ENCODE measurements around the gene RCOR3.
"Not testable (repeated sequence)": the region's sequence is repeated elsewhere in the genome, so short reads cannot be mapped to it uniquely, and the experiment has no call there.

RCOR3 gene

DNA sequence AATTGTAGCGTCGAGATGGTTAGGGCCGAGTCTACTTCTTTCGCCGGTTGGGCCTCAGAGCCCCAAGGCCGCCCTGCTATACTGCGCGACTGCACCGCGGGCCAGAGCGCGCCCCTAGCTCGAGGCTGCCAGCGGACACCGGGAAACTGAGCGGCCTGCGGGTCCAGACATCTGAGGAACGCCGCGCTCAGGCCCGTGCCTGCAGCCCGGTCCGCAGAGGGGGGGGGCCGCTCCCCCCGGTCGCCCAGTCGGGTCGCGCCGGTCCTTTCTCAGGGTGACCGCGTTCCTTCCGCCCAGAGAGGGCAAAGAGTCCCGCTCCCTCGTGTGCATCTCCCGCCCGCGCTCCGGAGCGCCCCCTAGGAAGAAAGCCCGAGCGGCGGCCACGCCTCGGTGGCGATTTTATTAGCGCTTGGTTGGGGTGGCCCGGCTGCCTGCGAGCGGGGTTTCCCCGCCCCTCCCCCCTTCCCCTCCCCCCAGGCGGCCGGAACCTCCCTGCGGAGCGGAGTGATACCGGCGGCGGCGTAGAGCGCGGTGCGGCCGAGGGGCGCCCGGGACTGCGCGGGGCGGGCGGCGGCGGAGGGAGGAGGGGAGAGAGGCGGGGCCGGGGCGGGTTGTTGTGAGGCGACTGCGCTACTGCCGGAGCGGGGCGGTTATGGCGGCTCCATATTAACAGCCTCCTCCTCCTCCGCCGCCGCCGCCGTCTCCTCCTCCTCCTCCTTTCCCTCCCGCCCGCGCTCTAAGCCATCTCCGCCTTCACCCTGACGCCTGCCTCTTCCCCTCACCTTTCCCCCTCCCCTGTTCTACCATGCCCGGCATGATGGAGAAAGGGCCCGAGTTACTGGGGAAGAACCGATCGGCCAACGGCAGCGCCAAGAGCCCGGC, at the start of gene RCOR3:
TSS of gene RCOR3 (plus strand) at position 611 of the 882 bp plus-strand sequence. CDS start at position 806, 195 bp downstream.
- TF ChIP-seq, protein P1, sequence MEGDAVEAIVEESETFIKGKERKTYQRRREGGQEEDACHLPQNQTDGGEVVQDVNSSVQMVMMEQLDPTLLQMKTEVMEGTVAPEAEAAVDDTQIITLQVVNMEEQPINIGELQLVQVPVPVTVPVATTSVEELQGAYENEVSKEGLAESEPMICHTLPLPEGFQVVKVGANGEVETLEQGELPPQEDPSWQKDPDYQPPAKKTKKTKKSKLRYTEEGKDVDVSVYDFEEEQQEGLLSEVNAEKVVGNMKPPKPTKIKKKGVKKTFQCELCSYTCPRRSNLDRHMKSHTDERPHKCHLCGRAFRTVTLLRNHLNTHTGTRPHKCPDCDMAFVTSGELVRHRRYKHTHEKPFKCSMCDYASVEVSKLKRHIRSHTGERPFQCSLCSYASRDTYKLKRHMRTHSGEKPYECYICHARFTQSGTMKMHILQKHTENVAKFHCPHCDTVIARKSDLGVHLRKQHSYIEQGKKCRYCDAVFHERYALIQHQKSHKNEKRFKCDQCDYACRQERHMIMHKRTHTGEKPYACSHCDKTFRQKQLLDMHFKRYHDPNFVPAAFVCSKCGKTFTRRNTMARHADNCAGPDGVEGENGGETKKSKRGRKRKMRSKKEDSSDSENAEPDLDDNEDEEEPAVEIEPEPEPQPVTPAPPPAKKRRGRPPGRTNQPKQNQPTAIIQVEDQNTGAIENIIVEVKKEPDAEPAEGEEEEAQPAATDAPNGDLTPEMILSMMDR (IDR thresholded peaks at IDR 0.05; ENCODE audit: low read depth, low read length) = peak; percentile 60
- in situ Hi-C loops (cut with HindIII; ENCODE audit: low sequenced_read_pairs) = no loop called here

GRCh38 chr1:211210052-211210451, 49.1 kb upstream of the RCOR3 start:
- TF ChIP-seq, protein P1 (IDR thresholded peaks at IDR 0.05; ENCODE audit: low read depth, low read length) = no peak
- H3K4me3 ChIP-seq (ENCODE audit: low read depth, low read length) = no peak overlapping the region
- in situ Hi-C loops (cut with HindIII; ENCODE audit: low sequenced_read_pairs) = no loop called here
- DNase-seq (ENCODE audit: low read depth, low spot score) = no peak

More for the DNA sequence above, at the start of gene RCOR3:
- DNase-seq (ENCODE audit: low read depth, low spot score) = peak; percentile 94
- H3K4me3 ChIP-seq (ENCODE audit: low read depth, low read length) = peak within 1 kb of the TSS; percentile 91

DNA sequence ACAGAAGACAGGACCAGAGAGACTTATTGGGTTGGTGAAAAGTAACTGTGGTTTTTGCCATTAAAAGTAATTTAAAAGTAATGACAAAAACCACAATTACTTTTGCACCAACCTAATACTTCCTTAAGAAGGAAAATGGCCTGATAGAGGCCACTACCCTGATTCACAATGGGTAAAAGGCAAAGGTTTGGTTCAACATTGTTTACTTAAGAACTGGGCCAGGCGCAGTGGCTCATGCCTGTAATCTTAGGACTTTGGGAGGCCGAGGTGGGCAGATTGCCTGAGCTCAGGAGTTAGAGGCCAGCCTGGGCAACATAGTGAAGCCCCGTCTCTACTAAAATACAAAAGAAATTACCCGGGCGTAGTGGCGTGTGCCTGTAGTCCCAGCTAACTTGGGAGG, 48.2 kb upstream of the RCOR3 start:
- H3K4me3 ChIP-seq (ENCODE audit: low read depth, low read length) = no peak overlapping the region
- no peak for DNase-seq (ENCODE audit: low read depth, low spot score)
- TF ChIP-seq, protein P1 (IDR thresholded peaks at IDR 0.05; ENCODE audit: low read depth, low read length) = no peak
- in situ Hi-C loops (cut with HindIII; ENCODE audit: low sequenced_read_pairs) = no loop called here

DNA sequence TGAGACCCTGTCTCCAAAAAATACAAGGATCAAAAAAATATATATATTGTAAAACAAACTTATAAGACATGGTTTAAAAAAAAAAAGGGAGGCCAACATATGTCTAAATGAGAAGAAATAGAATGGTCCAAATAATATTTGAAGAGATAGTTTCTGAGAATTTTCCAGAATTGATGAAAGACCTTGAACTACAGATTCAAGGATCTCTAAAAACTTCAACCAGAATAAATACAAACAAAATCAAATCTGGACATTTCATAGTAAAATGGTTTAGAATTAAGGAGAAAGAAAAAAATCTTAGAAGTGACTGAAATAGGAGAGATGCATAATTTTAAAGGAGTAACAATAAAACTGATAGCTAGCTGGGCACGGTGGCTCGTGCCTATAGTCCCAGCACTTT, 45.5 kb upstream of the RCOR3 start:
- in situ Hi-C loops (cut with HindIII; ENCODE audit: low sequenced_read_pairs) = no loop called here
- TF ChIP-seq, protein P1 (IDR thresholded peaks at IDR 0.05; ENCODE audit: low read depth, low read length) = no peak
- no peak overlapping the region for H3K4me3 ChIP-seq (ENCODE audit: low read depth, low read length)
- DNase-seq (ENCODE audit: low read depth, low spot score) = no peak

- TF ChIP-seq, protein P1 (IDR thresholded peaks at IDR 0.05; ENCODE audit: low read depth, low read length) = no peak
- no peak for DNase-seq (ENCODE audit: low read depth, low spot score)
- in situ Hi-C loops (cut with HindIII; ENCODE audit: low sequenced_read_pairs) = no loop called here
- H3K4me3 ChIP-seq (ENCODE audit: low read depth, low read length) = no peak overlapping the region
Observed at GRCh38 chr1:211215577-211215976, 43.6 kb upstream of the RCOR3 start.

- no peak overlapping the region for H3K4me3 ChIP-seq (ENCODE audit: low read depth, low read length)
- TF ChIP-seq, protein P1 (IDR thresholded peaks at IDR 0.05; ENCODE audit: low read depth, low read length) = no peak
- in situ Hi-C loops (cut with HindIII; ENCODE audit: low sequenced_read_pairs) = no loop called here
- no peak for DNase-seq (ENCODE audit: low read depth, low spot score)
Observed at GRCh38 chr1:211217392-211217791, 41.8 kb upstream of the RCOR3 start.

GRCh38 chr1:211222469-211223234, 36.5 kb upstream of the RCOR3 start:
- DNase-seq (ENCODE audit: low read depth, low spot score); in situ Hi-C loops (cut with HindIII; ENCODE audit: low sequenced_read_pairs); H3K4me3 ChIP-seq (ENCODE audit: low read depth, low read length): not testable (repeated sequence)

- H3K4me3 ChIP-seq (ENCODE audit: low read depth, low read length); DNase-seq (ENCODE audit: low read depth, low spot score); in situ Hi-C loops (cut with HindIII; ENCODE audit: low sequenced_read_pairs): not testable (repeated sequence)
Observed at GRCh38 chr1:211228573-211229364, 30.4 kb upstream of the RCOR3 start.
